H9 (cell line): ENCODE data around the gene IGSF10. TPM values are rescaled to one million over a fixed set of nuclear protein-coding genes. Genes with fewer than 3 reads are reported as not detected.

ENCODE experiments used
- DNase-seq: peaks from one replicate; pipeline ENCODE4 v3.0.0-alpha.2; 2017
- H2AFZ ChIP-seq: one replicate; pipeline ENCODE4 v1.6.1; 2013; ENCODE audit warnings: mild to moderate bottlenecking, low read length, control low read depth, moderate library complexity
- H2AK5ac ChIP-seq: 2 replicates; pipeline ENCODE4 v1.6.1; 2013; ENCODE audit warnings: low read length, control low read depth, mixed read lengths; ENCODE audit not compliant: insufficient read length
- H2BK120ac ChIP-seq: one replicate; pipeline ENCODE4 v1.6.1; 2013; ENCODE audit warnings: low read depth, mild to moderate bottlenecking, low read length, control low read depth, inconsistent platforms; ENCODE audit not compliant: poor library complexity, severe bottlenecking
- H2BK12ac ChIP-seq: 2 replicates; pipeline ENCODE4 v1.6.1; 2013; ENCODE audit warnings: low read length, control low read depth, mixed read lengths, low read depth; ENCODE audit not compliant: insufficient read length
- H2BK15ac ChIP-seq: 2 replicates; pipeline ENCODE4 v1.6.1; 2013; ENCODE audit warnings: low read depth, low read length, control low read depth
- H2BK20ac ChIP-seq: one replicate; pipeline ENCODE4 v1.6.1; 2013; ENCODE audit warnings: low read depth, mild to moderate bottlenecking, low read length, control low read depth, inconsistent platforms; ENCODE audit not compliant: poor library complexity, severe bottlenecking
- H2BK5ac ChIP-seq: 2 replicates; pipeline ENCODE4 v1.6.1; 2013; ENCODE audit warnings: low read length, control low read depth, mixed read lengths; ENCODE audit not compliant: insufficient read length
- H3K14ac ChIP-seq: 2 replicates; pipeline ENCODE4 v1.6.1; 2013; ENCODE audit warnings: low read length, control low read depth; ENCODE audit not compliant: insufficient read depth
- H3K18ac ChIP-seq: 2 replicates; pipeline ENCODE4 v1.6.1; 2013; ENCODE audit warnings: low read depth, mild to moderate bottlenecking, mixed read lengths, low read length, control low read depth; ENCODE audit not compliant: insufficient read length
- H3K23ac ChIP-seq: 2 replicates; pipeline ENCODE4 v1.6.1; 2013; ENCODE audit warnings: low read length, control low read depth, mixed read lengths, low read depth; ENCODE audit not compliant: insufficient read length
- H3K23me2 ChIP-seq: 2 replicates; pipeline ENCODE4 v1.6.1; 2013; ENCODE audit warnings: low read depth, mild to moderate bottlenecking, mixed read lengths, low read length, control low read depth; ENCODE audit not compliant: insufficient read length, poor library complexity, severe bottlenecking
- H3K27ac ChIP-seq: 2 replicates; pipeline ENCODE4 v1.5.1; 2013; ENCODE audit warnings: low read length, control low read depth, mixed read lengths, low read depth; ENCODE audit not compliant: insufficient read length
- H3K27me3 ChIP-seq: 2 replicates; pipeline ENCODE4 v1.6.1; 2013; ENCODE audit warnings: low read length, control low read depth, inconsistent platforms; ENCODE audit not compliant: insufficient read depth
- H3K4ac ChIP-seq: 2 replicates; pipeline ENCODE4 v1.6.1; 2013; ENCODE audit warnings: low read depth, mild to moderate bottlenecking, control low read depth, inconsistent platforms, low read length, moderate library complexity
- H3K4me1 ChIP-seq: 2 replicates; pipeline ENCODE4 v1.6.1; 2013; ENCODE audit warnings: low read length, control low read depth, inconsistent platforms; ENCODE audit not compliant: insufficient read depth
- H3K4me2 ChIP-seq: 2 replicates; pipeline ENCODE4 v1.6.1; 2013; ENCODE audit warnings: low read length, control low read depth, mixed read lengths; ENCODE audit not compliant: insufficient read length, insufficient read depth
- H3K56ac ChIP-seq: 2 replicates; pipeline ENCODE4 v1.6.1; 2013; ENCODE audit warnings: low read depth, mild to moderate bottlenecking, mixed read lengths, low read length, control low read depth; ENCODE audit not compliant: insufficient read length
- H3K79me1 ChIP-seq: 2 replicates; pipeline ENCODE4 v1.6.1; 2013; ENCODE audit warnings: low read depth, mild to moderate bottlenecking, moderate library complexity, low read length, control low read depth, inconsistent platforms; ENCODE audit not compliant: insufficient read depth, poor library complexity, severe bottlenecking
- H3K79me2 ChIP-seq: 2 replicates; pipeline ENCODE4 v1.6.1; 2013; ENCODE audit warnings: low read length, control low read depth, inconsistent platforms; ENCODE audit not compliant: insufficient read depth
- H3K9ac ChIP-seq: 2 replicates; pipeline ENCODE4 v1.6.1; 2013; ENCODE audit warnings: low read length, control low read depth, mixed read lengths; ENCODE audit not compliant: insufficient read length; ENCODE audit errors: extremely low read depth
- H3K9me3 ChIP-seq: one replicate; pipeline ENCODE4 v1.6.1; 2013; ENCODE audit warnings: low read depth, low read length, inconsistent platforms; ENCODE audit not compliant: control insufficient read depth
- H3T11ph ChIP-seq: one replicate; pipeline ENCODE4 v1.6.1; 2013; ENCODE audit warnings: mild to moderate bottlenecking, low read length, control low read depth, inconsistent platforms
- H4K20me1 ChIP-seq: one replicate; pipeline ENCODE4 v1.6.1; 2013; ENCODE audit not compliant: control insufficient read depth, insufficient read length, insufficient read depth
- H4K5ac ChIP-seq: 2 replicates; pipeline ENCODE4 v1.6.1; 2013; ENCODE audit warnings: low read depth, mild to moderate bottlenecking, mixed read lengths, low read length, control low read depth; ENCODE audit not compliant: insufficient read length
- H4K8ac ChIP-seq: replicated peaks from 2 replicates; pipeline ENCODE4 v1.6.1; 2013; ENCODE audit warnings: low read length, control low read depth, mixed read lengths, low read depth; ENCODE audit not compliant: insufficient read length
- H4K91ac ChIP-seq: 2 replicates; pipeline ENCODE4 v1.6.1; 2013; ENCODE audit warnings: low read depth, mild to moderate bottlenecking, moderate library complexity, mixed read lengths, low read length, control low read depth; ENCODE audit not compliant: insufficient read length
- H3K27ac Mint-ChIP-seq, 3 experiments: 2 replicates in 2 of 3; 3 replicates in 1 of 3; pipeline ENCODE4 v1.8.0; 2020 to 2021; ENCODE audit warnings: mixed read lengths in 3 of 3, mild to moderate bottlenecking in 1 of 3, moderate library complexity in 1 of 3
- H3K27me3 Mint-ChIP-seq: 2 replicates; pipeline ENCODE4 v1.8.0; 2021; ENCODE audit warnings: low read depth, mild to moderate bottlenecking, moderate library complexity, mixed read lengths
- H3K36me3 Mint-ChIP-seq, 3 experiments: 2 replicates in 2 of 3; 3 replicates in 1 of 3; pipeline ENCODE4 v1.8.0; 2020 to 2021; ENCODE audit warnings: low read depth in 3 of 3, mixed read lengths in 3 of 3; ENCODE audit not compliant: insufficient read depth in 1 of 3
- H3K4me1 Mint-ChIP-seq, 2 experiments: 2 replicates each; pipeline ENCODE4 v1.8.0; 2020; ENCODE audit warnings: mixed read lengths in 2 of 2
- H3K4me3 Mint-ChIP-seq, 2 experiments: 2 replicates in 1 of 2; 3 replicates in 1 of 2; pipeline ENCODE4 v1.8.0; 2020 to 2021; ENCODE audit warnings: mild to moderate bottlenecking in 2 of 2, mixed read lengths in 2 of 2, moderate library complexity in 1 of 2
- H3K9me3 Mint-ChIP-seq, 2 experiments: 2 replicates in 1 of 2; 3 replicates in 1 of 2; pipeline ENCODE4 v1.8.0; 2020; ENCODE audit warnings: mild to moderate bottlenecking in 2 of 2, mixed read lengths in 2 of 2, moderate library complexity in 1 of 2
- CTCF ChIP-seq: fragments of 200-600 bp; sonication (generic); conservative IDR thresholded peaks from 3 replicates; pipeline ENCODE4 v1.8.0; 2021; ENCODE audit warnings: antibody characterized with exemption, mild to moderate bottlenecking
- WGBS: extraction: QIAGEN DNeasy Blood & Tissue Kit; methylation state at CpG from one replicate; pipeline ENCODE4 v1.1.7; 2013; ENCODE audit warnings: missing lambda C conversion rate, low lambda C conversion rate, mixed read lengths; ENCODE audit not compliant: insufficient read length; ENCODE audit errors: extremely low coverage; 5-methylcytosine and 5-hydroxymethylcytosine counted together
- total RNA-seq: library from RNA; stranded (reverse); gene quantifications from 2 replicates; pipeline ENCODE4 v1.2.1, GENCODE V29; 2021

The IGSF10 gene
- total RNA-seq, 1 experiment from 2014 or later = 0.20 TPM

- no peaks in the 10 kb centered on the region for H3K79me1 ChIP-seq
- H2BK15ac ChIP-seq = no peak overlapping the region
- peaks cover 10 to 24% (median 15%) of the 10 kb centered on the region in 3 experiments for H3K36me3 Mint-ChIP-seq
- H3T11ph ChIP-seq = no peak overlapping the region
- peaks cover 0 to 5% of the 10 kb centered on the region in 2 experiments; a peak in 3 of 5 replicates for H3K9me3 Mint-ChIP-seq
- H3K27ac Mint-ChIP-seq = no peak overlapping the region; a peak in 1 of 7 replicates
- no peak overlapping the region for H3K4me2 ChIP-seq
- no peak overlapping the region for H2BK20ac ChIP-seq
- H3K4me3 Mint-ChIP-seq = peak overlapping the region; percentile 0 to 4; a peak in 1 of 5 replicates
- H3K27ac ChIP-seq = no peak overlapping the region
- no peak overlapping the region for H3K18ac ChIP-seq
- peaks cover 29% of the 10 kb centered on the region in 2 experiments for H3K4me1 Mint-ChIP-seq
- no peak overlapping the region for H2AFZ ChIP-seq
- no peak overlapping the region for H3K9ac ChIP-seq
- H3K4me1 ChIP-seq = 0 out of 2 replicates have a peak, but pooled peaks cover 8% of the 10 kb centered on the region
- H2AK5ac ChIP-seq = no peak overlapping the region
- WGBS = no CpG with 5 or more reads among the region's 5 CpGs
- no peak overlapping the region for H4K5ac ChIP-seq
- no peak overlapping the region for H4K91ac ChIP-seq
- no peak overlapping the region for H3K4ac ChIP-seq
- H4K20me1 ChIP-seq = no peaks in the 10 kb centered on the region
- no peak overlapping the region for H3K14ac ChIP-seq
- H3K27me3 Mint-ChIP-seq = no peaks in the 10 kb centered on the region; the same call in none of the 2 replicates
- TF ChIP-seq CTCF = no peak
- H2BK12ac ChIP-seq = no peak overlapping the region
- no peaks in the 10 kb centered on the region for H3K79me2 ChIP-seq
- H3K9me3 ChIP-seq = no peaks in the 10 kb centered on the region
- no peak overlapping the region for H3K23ac ChIP-seq
- no peaks in the 10 kb centered on the region; the same call in 1 of the 2 replicates for H3K27me3 ChIP-seq
- no peak overlapping the region for H2BK120ac ChIP-seq
- no peak overlapping the region for H2BK5ac ChIP-seq
- DNase-seq = no peak
- no peaks in the 10 kb centered on the region for H3K23me2 ChIP-seq
- no peak overlapping the region for H3K56ac ChIP-seq
- no peak overlapping the region for H4K8ac ChIP-seq
Measured at GRCh38 chr3:151430821-151431484, 29.9 kb downstream of the IGSF10 start.
